Fibroblast of lung (primary cell): Measurements from ENCODE around the gene ALDOA. TPM values are rescaled to one million over a fixed set of nuclear protein-coding genes. Genes with fewer than 3 reads are reported as not detected.

Experiments used
- DNase-seq, 2 donors: peaks; one replicate each; pipeline versions ENCODE4 v3.0.0 to v3.0.0-alpha.2; 2010; ENCODE audit warnings: low read depth in 2 of 2
- H2AFZ ChIP-seq: 2 replicates; pipeline ENCODE4 v1.5.1; 2012; ENCODE audit warnings: low read length, control low read depth, inconsistent platforms
- H3K27ac ChIP-seq: 2 replicates; pipeline ENCODE4 v1.5.1; 2011; ENCODE audit warnings: low read length, control low read depth; ENCODE audit not compliant: insufficient read depth
- H3K27me3 ChIP-seq: 2 replicates; pipeline ENCODE4 v1.5.1; 2011; ENCODE audit warnings: mild to moderate bottlenecking, low read length; ENCODE audit not compliant: control insufficient read depth, insufficient read depth
- H3K36me3 ChIP-seq: 2 replicates; pipeline ENCODE4 v1.5.1; 2011; ENCODE audit warnings: low read length; ENCODE audit not compliant: control insufficient read depth, insufficient read depth
- H3K4me1 ChIP-seq: 2 replicates; pipeline ENCODE4 v1.5.1; 2011; ENCODE audit warnings: low read length; ENCODE audit not compliant: control insufficient read depth, insufficient read depth; ENCODE audit errors: extremely low read depth
- H3K4me2 ChIP-seq: 2 replicates; pipeline ENCODE4 v1.5.1; 2011; ENCODE audit warnings: low read length, control low read depth; ENCODE audit not compliant: insufficient read depth; ENCODE audit errors: extremely low read depth
- H3K4me3 ChIP-seq, 4 experiments: fragments of 200-600 bp in 1 of 4; sonication (generic) in 1 of 4; replicated peaks in 1 of 4; 2 replicates each; pipeline ENCODE4 v1.5.1; 2011 to 2016; ENCODE audit warnings: low read length in 4 of 4, low read depth in 3 of 4, mild to moderate bottlenecking in 3 of 4, control low read depth in 2 of 4, inconsistent platforms in 1 of 4, mixed read lengths in 1 of 4; ENCODE audit not compliant: insufficient read depth in 1 of 4; ENCODE audit errors: control extremely low read depth in 1 of 4
- H3K79me2 ChIP-seq: 2 replicates; pipeline ENCODE4 v1.5.1; 2012; ENCODE audit warnings: mild to moderate bottlenecking, low read length, inconsistent platforms; ENCODE audit not compliant: control insufficient read depth, insufficient read depth
- H3K9ac ChIP-seq: 2 replicates; pipeline ENCODE4 v1.5.1; 2011; ENCODE audit warnings: mild to moderate bottlenecking, low read length, control low read depth; ENCODE audit not compliant: insufficient read depth
- H3K9me3 ChIP-seq: 2 replicates; pipeline ENCODE4 v1.5.1; 2012; ENCODE audit warnings: low read depth, low read length; ENCODE audit not compliant: control insufficient read depth, insufficient read depth
- H4K20me1 ChIP-seq: 2 replicates; pipeline ENCODE4 v1.5.1; 2011; ENCODE audit warnings: low read length; ENCODE audit not compliant: control insufficient read depth, insufficient read depth; ENCODE audit errors: extremely low read depth
- CTCF ChIP-seq, 2 donors: IDR thresholded peaks in 1 of 2; conservative IDR thresholded peaks in 1 of 2; 1 replicate in 1 of 2; 2 replicates in 1 of 2; pipeline ENCODE4 v1.5.1; 2011 to 2012; ENCODE audit warnings: low read length in 2 of 2, control low read depth in 1 of 2, inconsistent platforms in 1 of 2, low read depth in 1 of 2, mild to moderate bottlenecking in 1 of 2
- EZH2 ChIP-seq: IDR thresholded peaks from 2 replicates; pipeline ENCODE4 v1.5.1; 2012; ENCODE audit warnings: low read length, control low read depth, mild to moderate bottlenecking; ENCODE audit errors: missing control alignments
- polyA plus RNA-seq, 2 donors: library from polyadenylated mRNA; depleted of rRNA in 1 of 2; stranded (reverse) in 1 of 2; unstranded in 1 of 2; fragments of >200 nt; gene quantifications; 2 replicates each; pipeline ENCODE4 v1.2.1, GENCODE V29; 2011 to 2012; ENCODE audit warnings: missing spikeins in 1 of 2
- total RNA-seq: library from RNA; depleted of rRNA; stranded (reverse); fragments of >200 nt; gene quantifications from 2 replicates; pipeline ENCODE4 v1.2.1, GENCODE V29; 2014

The ALDOA gene
- total and polyA plus RNA-seq, 2 donors (not counting 1 experiment from before 2014, with no cell fraction given): 474 to 1,066 TPM

- H2AFZ ChIP-seq: no peak overlapping the region
- H3K27ac ChIP-seq: no peak overlapping the region
- no peaks in the 10 kb centered on the region for H3K9me3 ChIP-seq
- DNase-seq: no peak
- no peaks in the 10 kb centered on the region for H3K36me3 ChIP-seq
- H3K27me3 ChIP-seq: peaks cover 36% of the 10 kb centered on the region
- no peak overlapping the region for H3K9ac ChIP-seq
- H4K20me1 ChIP-seq: no peaks in the 10 kb centered on the region
- H3K4me1 ChIP-seq: no peaks in the 10 kb centered on the region
- no peaks in the 10 kb centered on the region for H3K79me2 ChIP-seq
- no peak overlapping the region for H3K4me2 ChIP-seq
- no peak overlapping the region for H3K4me3 ChIP-seq
- TF ChIP-seq CTCF (conservative IDR thresholded peaks at IDR 0.05 in 1 of 2, IDR thresholded peaks at IDR 0.05 in 1 of 2; ENCODE audit: low read depth in 1 of 2, low read length in 2 of 2) (no peak), EZH2 (no peak)
These were observed 39.1 kb upstream of the ALDOA start for GRCh38 chr16:30026449-30026848.

- Histone ChIP-seq H3K4me1 (peaks cover 2% of the 10 kb centered on the region), H3K9me3 (no peaks in the 10 kb centered on the region), H3K4me3 (no peak overlapping the region), H3K27me3 (peaks cover 41% of the 10 kb centered on the region), H3K79me2 (no peaks in the 10 kb centered on the region), H4K20me1 (no peaks in the 10 kb centered on the region), H2AFZ (no peak overlapping the region), H3K27ac (no peak overlapping the region), H3K4me2 (no peak overlapping the region), H3K36me3 (no peaks in the 10 kb centered on the region), H3K9ac (no peak overlapping the region)
- DNase-seq: no peak
- TF ChIP-seq EZH2: no peak
- no peak for TF ChIP-seq CTCF (conservative IDR thresholded peaks at IDR 0.05 in 1 of 2, IDR thresholded peaks at IDR 0.05 in 1 of 2; ENCODE audit: low read depth in 1 of 2, low read length in 2 of 2)
These were observed 37.7 kb upstream of the ALDOA start for GRCh38 chr16:30027588-30028437.

- Histone ChIP-seq H4K20me1 (no peaks in the 10 kb centered on the region), H3K36me3 (no peaks in the 10 kb centered on the region), H3K9ac (no peak overlapping the region), H3K27ac (no peak overlapping the region), H3K9me3 (no peaks in the 10 kb centered on the region), H3K27me3 (peaks cover 41% of the 10 kb centered on the region), H3K4me2 (no peak overlapping the region), H2AFZ (no peak overlapping the region), H3K79me2 (no peaks in the 10 kb centered on the region), H3K4me1 (peaks cover 2% of the 10 kb centered on the region), H3K4me3 (no peak overlapping the region)
- no peak for DNase-seq
- TF ChIP-seq EZH2 (no peak), CTCF (conservative IDR thresholded peaks at IDR 0.05 in 1 of 2, IDR thresholded peaks at IDR 0.05 in 1 of 2; ENCODE audit: low read depth in 1 of 2, low read length in 2 of 2) (no peak)
These were observed 37.0 kb upstream of the ALDOA start for GRCh38 chr16:30028438-30029076.
